ENCODE measurements around the gene RHBDD2.

- TF ChIP-seq CTCF (IDR thresholded peaks at IDR 0.05) = no peak
- TF ChIP-seq POLR2AphosphoS5 (IDR thresholded peaks at IDR 0.05; ENCODE audit: insufficient read depth in 1 of 2, low read depth in 1 of 2) = no peak
Measured at GRCh38 chr7:75906991-75907667, 28.3 kb downstream of the RHBDD2 start.

All from vagina (tissue), 2 donors.